Measurements from ENCODE around the gene VAV3.

VAV3 gene

GRCh38 chr1:107525961-107526360 is 439.0 kb downstream of the VAV3 start:
- DNase-seq = no peak

- no peak for DNase-seq
Observed at GRCh38 chr1:107525145-107525544, 439.8 kb downstream of the VAV3 start.

- no peak for DNase-seq
Observed at GRCh38 chr1:107524301-107524700, 440.7 kb downstream of the VAV3 start.

GRCh38 chr1:107523736-107524135 is 441.2 kb downstream of the VAV3 start:
- DNase-seq = no peak

- no peak for DNase-seq
Observed at GRCh38 chr1:107523061-107523460, 441.9 kb downstream of the VAV3 start.

All from DMS 273 treated with DMSO at 0.1 percent for 48 hours (cell line).